ENCODE results near the gene ARFRP1. TPM values are rescaled to one million over a fixed set of nuclear protein-coding genes. Genes with fewer than 3 reads are reported as not detected.

ARFRP1 gene
- total and polyA plus RNA-seq, 2 of the 13 experiments (the other 11 are each of a cell fraction or from before 2014, with no cell fraction given) = 32.0 to 51.1 TPM

- TF ChIP-seq E2F5 (CRISPR knock-in tag; conservative IDR thresholded peaks at IDR 0.05) (no peak), ZFP36L2 (CRISPR knock-in tag; IDR thresholded peaks at IDR 0.05) (no peak), ZBTB33 (CRISPR knock-in tag; IDR thresholded peaks at IDR 0.05) (peak; percentile 56; the same call in 1 of the 2 replicates), ZZZ3 (CRISPR knock-in tag; IDR thresholded peaks at IDR 0.05; ENCODE audit: borderline replicate concordance) (peak; percentile 42; the same call in 1 of the 2 replicates), SAFB2 (CRISPR knock-in tag; IDR thresholded peaks at IDR 0.05; ENCODE audit: borderline replicate concordance, low read depth) (0 out of 2 replicates have a peak, but pooled peaks have one; percentile 10), POLR2AphosphoS2 (IDR thresholded peaks at IDR 0.05; ENCODE audit: low read depth, low read length) (peak; percentile 48; the same call in 1 of the 2 replicates), ZNF83 (CRISPR knock-in tag; IDR thresholded peaks at IDR 0.05; ENCODE audit: borderline replicate concordance) (no peak), MEF2D (CRISPR knock-in tag; IDR thresholded peaks at IDR 0.05) (no peak), ZNF276 (CRISPR knock-in tag; IDR thresholded peaks at IDR 0.05; ENCODE audit: low read depth) (no peak), ZIK1 (CRISPR knock-in tag; IDR thresholded peaks at IDR 0.05; ENCODE audit: borderline replicate concordance, low read depth) (no peak), RBM22 (optimal IDR thresholded peaks at IDR 0.05; ENCODE audit: low read length) (peak; percentile 87), SUZ12 (IDR thresholded peaks at IDR 0.05; ENCODE audit: low read depth, low read length) (no peak), MAX (IDR thresholded peaks at IDR 0.05) (peak; percentile 38; the same call in 1 of the 2 replicates), ZNF562 (CRISPR knock-in tag; IDR thresholded peaks at IDR 0.05; ENCODE audit: borderline replicate concordance) (no peak), POLR2G (IDR thresholded peaks at IDR 0.05; ENCODE audit: low read depth, low read length) (peak; percentile 10; the same call in 1 of the 2 replicates), ZNF747 (CRISPR knock-in tag; IDR thresholded peaks at IDR 0.05; ENCODE audit: borderline replicate concordance) (no peak), ZNF274 (CRISPR knock-in tag; IDR thresholded peaks at IDR 0.05) (0 out of 2 replicates have a peak, but pooled peaks have one; percentile 31), EED (CRISPR knock-in tag; IDR thresholded peaks at IDR 0.05) (0 out of 2 replicates have a peak, but pooled peaks have one; percentile 24), AGO2 (optimal IDR thresholded peaks at IDR 0.05; ENCODE audit: low read depth, low read length) (peak; percentile 97), CEBPB (IDR thresholded peaks at IDR 0.05; ENCODE audit: borderline replicate concordance, low read depth, low read length) (0 out of 2 replicates have a peak, but pooled peaks have one; percentile 6), NONO (IDR thresholded peaks at IDR 0.05) (no peak), NONO (CRISPR knock-in tag; conservative IDR thresholded peaks at IDR 0.05) (peak; percentile 1; the same call in 1 of the 2 replicates), RBFOX2 (IDR thresholded peaks at IDR 0.05; ENCODE audit: low read depth, low read length) (peak; percentile 40)
These were observed 28.3 kb upstream of the ARFRP1 start, which contains the start of gene LIME1 (continued) for GRCh38 chr20:63735859-63736718.
